ENCODE data around the gene SYT15.
"Not testable (repeated sequence)": the region's sequence is repeated elsewhere in the genome, so short reads cannot be mapped to it uniquely, and the experiment has no call there.

The SYT15 gene

GRCh38 chr10:46578474-46579178, at the start of gene SYT15:
Gene SYT15 (plus strand): TSS chr10:46579128. CDS start chr10:46579169, 41 bp downstream.
- DNase-seq: not testable (repeated sequence)

- not testable (repeated sequence) for DNase-seq
Observed at GRCh38 chr10:46529742-46530141, 49.2 kb upstream of the SYT15 start.

GRCh38 chr10:46530249-46531186, 48.4 kb upstream of the SYT15 start:
- no peak for DNase-seq

DNA sequence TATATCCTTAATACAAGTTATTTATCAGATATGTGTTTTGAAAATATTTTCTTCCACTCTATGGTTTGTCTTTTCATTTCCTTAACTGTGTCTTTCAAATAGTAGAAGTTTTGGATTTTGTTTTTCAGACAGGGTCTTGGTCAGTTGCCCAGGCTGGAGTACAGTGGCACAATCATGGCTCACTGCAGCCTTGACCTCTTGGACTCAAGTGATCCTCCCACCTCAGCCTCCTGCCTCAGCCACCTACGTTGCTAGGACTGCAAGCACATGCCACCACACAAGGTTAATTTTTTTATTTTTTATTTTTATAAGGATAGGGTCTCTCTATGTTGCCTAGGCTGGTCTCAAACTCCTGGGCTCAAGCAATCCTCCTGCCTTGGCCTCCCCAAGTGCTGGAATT, 46.7 kb upstream of the SYT15 start:
- not testable (repeated sequence) for DNase-seq

GRCh38 chr10:46534828-46535524, 44.0 kb upstream of the SYT15 start:
- DNase-seq: no peak

GRCh38 chr10:46536171-46536570, 42.8 kb upstream of the SYT15 start:
- DNase-seq: no peak

- no peak for DNase-seq
Observed at GRCh38 chr10:46536781-46537180, 42.1 kb upstream of the SYT15 start.

- no peak for DNase-seq
Observed at GRCh38 chr10:46537309-46537708, 41.6 kb upstream of the SYT15 start.

- DNase-seq: no peak
Observed at GRCh38 chr10:46538155-46538554, 40.8 kb upstream of the SYT15 start.

- no peak for DNase-seq
Observed at GRCh38 chr10:46538717-46539426, 40.1 kb upstream of the SYT15 start.

DNA sequence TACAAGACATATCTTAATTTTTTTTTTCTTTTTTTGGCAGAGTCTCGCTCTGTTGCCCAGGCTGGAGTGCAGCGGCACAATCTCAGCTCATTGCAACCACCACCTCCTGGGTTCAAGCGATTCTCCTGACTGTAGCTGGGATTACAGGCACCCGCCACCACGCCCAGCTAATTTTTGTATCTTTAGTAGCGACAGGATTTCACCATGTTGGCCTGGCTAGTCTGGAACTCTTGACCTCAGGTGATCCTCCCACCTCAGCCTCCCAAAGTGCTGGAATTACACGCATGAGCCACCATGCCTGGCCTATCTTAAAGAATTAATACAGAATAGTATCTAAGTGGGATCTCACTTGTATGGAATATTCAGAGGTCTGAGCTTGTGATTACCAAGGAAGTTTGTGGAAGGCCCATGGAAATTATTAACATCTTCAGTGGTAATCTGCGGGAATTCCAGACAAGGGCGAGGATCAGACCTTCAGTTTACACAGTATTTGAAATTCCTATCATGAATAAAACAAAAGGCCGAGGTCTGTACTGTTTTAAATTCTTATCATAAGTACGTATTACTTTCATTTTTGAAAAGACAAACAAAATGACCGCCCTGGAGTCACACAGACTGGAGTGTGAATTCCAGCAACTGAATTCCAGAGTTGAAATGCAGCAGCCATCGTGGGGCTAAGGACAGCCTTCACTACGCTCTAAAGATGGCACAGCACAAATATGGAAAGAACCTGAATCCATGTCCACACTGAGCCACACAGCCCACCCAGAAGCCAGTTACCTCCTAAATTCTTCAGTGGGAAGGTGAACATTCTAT, 39.1 kb upstream of the SYT15 start:
- no peak for DNase-seq

DNA sequence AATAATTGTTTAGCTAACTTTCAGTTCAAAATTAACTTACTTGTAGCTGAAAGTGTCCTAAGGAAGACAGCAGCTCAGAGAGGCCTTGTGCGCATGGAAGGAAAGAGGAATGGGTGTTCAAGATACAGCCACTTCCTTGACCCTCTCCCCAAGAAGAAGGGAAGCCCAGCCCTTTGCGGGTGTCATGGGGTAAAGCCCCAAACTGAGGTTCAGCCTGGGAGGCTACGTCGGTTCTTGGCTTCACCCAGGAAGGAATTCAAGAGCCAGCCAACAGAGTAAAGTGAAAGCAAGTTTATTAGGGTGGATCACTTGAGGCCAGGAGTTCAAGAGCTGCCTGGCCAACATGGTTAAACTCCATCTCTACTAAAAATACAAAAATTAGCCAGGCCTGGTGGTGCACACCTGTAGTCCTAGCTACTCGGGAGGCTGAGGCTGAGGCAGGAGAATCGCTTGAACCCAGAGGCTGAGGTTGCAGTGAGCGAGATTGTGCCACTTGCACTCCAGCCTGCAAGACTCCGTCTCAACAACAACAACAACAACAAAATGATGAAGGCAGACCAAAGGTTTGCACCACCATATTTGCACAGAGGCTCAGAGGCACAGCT, 38.4 kb upstream of the SYT15 start:
- DNase-seq: no peak

GRCh38 chr10:46541017-46541661, 37.8 kb upstream of the SYT15 start:
- no peak for DNase-seq

DNA sequence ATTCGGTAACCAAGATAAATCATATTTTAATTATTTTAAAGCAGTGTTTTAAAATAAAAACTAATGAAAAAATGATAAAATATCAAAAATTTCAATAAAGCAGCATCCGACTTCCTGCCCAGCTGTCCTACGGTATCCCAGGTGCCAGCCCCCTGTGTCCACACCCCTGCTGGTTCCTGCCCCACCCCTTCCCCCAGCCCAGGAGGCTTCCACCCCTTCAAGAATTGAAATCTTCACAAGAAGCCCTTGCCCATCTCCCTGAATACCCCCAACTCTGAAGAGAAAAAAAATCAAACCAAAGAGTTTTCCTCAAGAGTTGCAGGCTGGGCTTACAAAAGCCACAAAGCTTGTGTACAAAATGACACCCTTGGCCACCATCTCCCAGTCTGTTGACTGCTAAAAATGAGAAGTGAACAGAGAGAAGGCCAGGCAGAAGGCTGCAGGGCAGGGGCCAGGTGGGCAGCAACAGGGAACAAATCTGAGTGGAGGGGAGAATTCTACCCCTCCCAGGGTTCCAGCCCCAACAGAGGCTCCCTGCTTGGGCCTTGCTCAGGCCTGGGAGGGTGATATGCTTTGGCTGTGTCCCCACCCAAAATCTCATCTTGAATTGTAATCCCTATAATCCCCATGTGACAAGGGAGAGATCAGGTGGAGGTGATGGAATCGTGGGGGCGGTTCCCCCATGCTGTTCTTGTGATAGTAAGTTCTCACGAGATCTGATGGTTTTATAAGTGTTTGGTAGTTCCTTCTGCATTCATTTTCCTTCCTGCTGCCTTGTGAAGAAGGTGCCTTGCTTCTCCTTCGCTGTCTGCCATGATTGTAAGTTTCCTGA, 37.0 kb upstream of the SYT15 start:
- no peak for DNase-seq

DNA sequence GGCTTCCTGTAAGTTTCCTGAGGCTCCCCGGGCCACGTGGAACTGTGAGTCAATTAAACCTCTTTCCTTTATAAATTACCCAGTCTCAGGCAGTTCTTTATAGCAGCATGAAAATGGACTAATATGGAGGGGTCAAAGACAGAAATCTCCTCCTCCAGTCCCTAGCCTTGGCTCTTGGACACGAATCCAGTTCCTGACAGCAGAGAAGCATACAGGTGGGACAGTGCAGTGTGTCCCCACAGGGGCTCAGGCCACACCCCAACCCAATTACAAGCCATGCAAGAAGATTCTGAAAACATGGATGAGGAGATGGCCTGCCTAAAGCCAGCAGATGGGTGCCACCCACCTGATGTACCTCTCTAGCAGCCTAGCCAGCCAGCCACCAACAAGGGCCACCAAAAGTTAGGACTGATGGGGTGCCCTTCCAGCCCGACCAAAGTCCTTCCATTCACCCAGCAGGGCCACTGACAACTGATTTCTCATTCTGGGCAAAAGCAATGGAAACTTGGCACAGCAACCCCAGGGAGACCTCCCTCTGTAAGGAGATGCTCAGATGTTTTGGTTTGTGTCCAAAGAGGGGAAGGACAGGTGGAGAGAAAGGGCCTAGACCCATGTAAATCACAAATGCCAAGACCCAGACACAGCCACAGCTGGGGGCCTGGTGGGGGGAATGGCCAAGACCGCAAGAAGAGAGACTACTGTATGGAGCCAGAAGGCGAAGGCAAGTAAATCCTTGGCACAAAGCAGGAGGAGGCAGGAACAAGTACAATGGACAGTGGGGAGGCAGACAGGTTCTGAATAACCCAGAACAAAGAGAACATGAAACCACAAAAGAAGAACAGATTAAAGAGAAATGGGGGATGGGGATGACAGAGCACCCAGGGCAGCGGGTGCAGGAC, 36.1 kb upstream of the SYT15 start:
- DNase-seq: no peak

DNA sequence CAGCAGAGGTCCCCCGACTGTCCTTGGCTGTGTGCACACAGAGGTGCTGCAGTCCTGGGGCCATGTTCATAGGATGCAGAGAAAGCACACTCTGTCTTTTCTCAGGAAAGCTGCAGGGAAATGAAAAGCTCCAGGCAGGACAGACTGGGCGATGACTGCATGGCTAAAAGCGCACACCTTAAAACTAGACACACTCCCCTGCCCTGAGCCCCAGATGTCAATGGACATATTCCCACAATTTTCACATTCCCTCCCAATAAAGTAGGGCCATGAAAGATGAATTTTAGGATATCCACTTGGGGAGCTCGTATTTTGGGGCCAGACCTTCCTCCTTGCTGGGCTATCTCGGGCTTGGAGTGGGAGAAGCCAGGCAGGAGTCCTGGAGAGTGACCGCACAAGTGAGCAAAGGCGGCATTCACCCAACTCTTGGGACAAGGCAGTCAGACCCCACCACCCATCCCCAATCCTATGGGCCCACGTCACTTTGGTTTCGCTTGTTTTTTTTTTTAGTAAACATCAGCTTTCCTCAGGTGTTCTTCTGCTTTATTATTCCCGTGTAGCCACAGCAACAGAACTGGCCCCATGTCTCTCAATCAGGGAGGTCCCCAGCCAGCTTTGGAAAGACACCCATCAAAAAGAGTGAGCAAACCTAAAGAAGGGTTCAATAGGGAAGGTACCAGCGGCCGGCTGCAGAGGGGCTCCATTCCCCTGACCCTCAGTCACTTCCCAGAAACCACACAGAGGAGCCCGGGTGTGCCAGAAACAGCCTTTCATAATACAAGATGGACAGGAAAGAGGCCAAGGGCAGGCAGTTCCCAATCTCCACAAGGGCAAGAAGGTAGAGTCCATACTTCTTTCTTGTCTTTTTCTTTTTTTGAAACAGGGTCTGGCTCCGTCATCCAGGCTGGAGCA, 35.2 kb upstream of the SYT15 start:
- DNase-seq: no peak

- DNase-seq: no peak
Observed at GRCh38 chr10:46544989-46545791, 33.7 kb upstream of the SYT15 start.

All from NCI-H1436 (cell line).